WERI-Rb-1 (cell line): ENCODE measurements around the gene MYH7.
A peak's percentile ranks its signal among the peaks of the same experiment; 100 is the strongest.

Experiments
- DNase-seq: peaks from one replicate; pipeline ENCODE4 v3.0.0-alpha.2; 2020
- H3K27ac ChIP-seq: fragments of 250-450 bp; sonication (Bioruptor Pico); 2 replicates; pipeline ENCODE4 v1.5.1; 2020; ENCODE audit warnings: mild to moderate bottlenecking, moderate library complexity
- H3K27me3 ChIP-seq: fragments of 250-450 bp; sonication (Bioruptor Pico); 2 replicates; pipeline ENCODE4 v1.5.1; 2021; ENCODE audit warnings: mild to moderate bottlenecking, low read depth, moderate library complexity; ENCODE audit not compliant: insufficient read depth, severe bottlenecking
- H3K36me3 ChIP-seq: fragments of 250-450 bp; sonication (Bioruptor Pico); 2 replicates; pipeline ENCODE4 v1.5.1; 2020; ENCODE audit warnings: mild to moderate bottlenecking, moderate library complexity
- H3K4me3 ChIP-seq: 2 replicates; pipeline ENCODE4 v1.5.1; 2011; ENCODE audit warnings: low read depth, mild to moderate bottlenecking, control low read depth, low read length
- H3K9me3 ChIP-seq: fragments of 250-450 bp; sonication (Bioruptor Pico); 2 replicates; pipeline ENCODE4 v1.5.1; 2021; ENCODE audit warnings: mild to moderate bottlenecking, moderate library complexity; ENCODE audit not compliant: severe bottlenecking
- CTCF ChIP-seq: IDR thresholded peaks from 2 replicates; pipeline ENCODE4 v1.5.1; 2011; ENCODE audit warnings: low read depth, mild to moderate bottlenecking, control low read depth, inconsistent platforms, low read length

The MYH7 gene

GRCh38 chr14:23478109-23478759 lies 42.8 kb upstream of the MYH7 start:
- H3K9me3 ChIP-seq, result no peaks in the 10 kb centered on the region
- H3K4me3 ChIP-seq, result no peak overlapping the region
- DNase-seq, result peak; percentile 47
- H3K27me3 ChIP-seq, result no peaks in the 10 kb centered on the region
- no peak overlapping the region for H3K27ac ChIP-seq
- peak; percentile 41 for TF ChIP-seq CTCF
- peaks cover 49% of the 10 kb centered on the region for H3K36me3 ChIP-seq

GRCh38 chr14:23470947-23471346 lies 35.5 kb upstream of the MYH7 start:
- Histone ChIP-seq H3K36me3 (peaks cover 49% of the 10 kb centered on the region), H3K27me3 (no peaks in the 10 kb centered on the region), H3K27ac (no peak overlapping the region), H3K4me3 (no peak overlapping the region), H3K9me3 (peaks cover 5% of the 10 kb centered on the region)
- no peak for DNase-seq
- TF ChIP-seq CTCF, result no peak

GRCh38 chr14:23469906-23470403 lies 34.5 kb upstream of the MYH7 start:
- no peaks in the 10 kb centered on the region for H3K27me3 ChIP-seq
- H3K9me3 ChIP-seq, result peaks cover 5% of the 10 kb centered on the region
- peaks cover 39% of the 10 kb centered on the region for H3K36me3 ChIP-seq
- peak overlapping the region; percentile 66 for H3K4me3 ChIP-seq
- H3K27ac ChIP-seq, result peak overlapping the region; percentile 80
- DNase-seq, result no peak
- TF ChIP-seq CTCF, result no peak

DNA sequence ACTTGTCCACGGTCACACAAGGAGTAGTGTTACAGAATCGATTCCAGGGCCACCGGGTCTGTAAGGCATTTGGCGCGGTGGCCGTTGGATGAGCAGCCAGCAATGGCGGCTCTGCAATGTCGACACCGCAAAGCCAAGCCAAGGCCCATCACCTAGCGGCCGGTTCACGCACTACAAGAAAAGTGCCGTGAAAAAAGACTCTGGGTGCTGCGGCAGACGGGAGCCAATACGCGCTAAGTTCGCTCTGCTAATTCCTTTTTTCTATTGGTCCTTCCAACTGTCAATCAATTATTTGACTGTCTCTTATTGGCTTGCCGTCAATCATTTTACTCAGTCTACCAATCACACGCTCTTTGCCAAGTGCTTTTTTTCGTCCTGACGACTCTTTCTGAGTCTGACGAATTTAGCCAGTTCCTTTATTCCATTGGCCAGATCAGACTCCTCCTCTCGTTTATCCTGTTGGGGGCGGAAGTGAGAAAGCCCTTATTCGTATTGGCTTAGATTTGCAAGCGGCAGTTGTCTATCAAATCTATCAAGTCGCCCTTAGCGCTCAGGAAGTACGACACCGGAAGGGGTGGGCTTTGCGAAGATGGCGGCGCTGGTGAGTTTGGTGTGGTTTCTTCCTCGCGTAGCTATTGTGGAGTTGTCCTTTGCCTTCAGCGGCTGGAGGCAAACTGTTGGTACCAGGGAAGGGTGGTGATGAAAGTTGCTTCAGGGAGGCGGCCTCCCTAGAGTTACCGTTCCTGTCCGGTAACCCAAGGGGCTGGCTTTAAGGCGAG lies 33.9 kb upstream of the MYH7 start, which contains the start of gene NGDN:
Gene NGDN (plus strand): TSS at position 577 of the 779 bp plus-strand sequence. CDS start 13 bp downstream, at position 590.
- Histone ChIP-seq H3K9me3 (peaks cover 5% of the 10 kb centered on the region), H3K4me3 (peak within 1 kb of the TSS; percentile 66), H3K36me3 (peaks cover 33% of the 10 kb centered on the region), H3K27me3 (no peaks in the 10 kb centered on the region), H3K27ac (peak within 1 kb of the TSS; percentile 80)
- DNase-seq, result peak; percentile 92
- TF ChIP-seq CTCF, result peak; percentile 78

DNA sequence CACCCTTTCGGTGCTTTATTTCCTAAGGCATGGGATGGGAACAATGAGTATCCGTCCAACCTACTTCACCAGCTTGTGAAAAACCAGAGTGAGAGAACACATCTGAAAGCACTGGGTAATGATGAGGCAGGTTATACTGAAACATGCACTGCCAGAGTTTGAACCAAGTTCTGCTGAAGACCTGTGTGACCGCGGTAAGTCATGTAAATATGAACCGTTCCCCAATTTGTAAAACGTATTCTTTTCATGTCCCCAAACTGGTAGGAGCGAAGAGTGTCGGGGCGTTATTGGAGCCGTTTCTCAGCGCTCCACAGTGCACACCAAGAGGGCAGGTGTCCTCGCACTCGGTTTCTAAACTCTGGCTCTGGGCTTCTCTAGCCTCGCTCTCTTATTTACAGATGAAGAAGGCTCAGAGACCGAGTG lies 33.3 kb upstream of the MYH7 start:
- H3K4me3 ChIP-seq, result peak overlapping the region; percentile 66
- peaks cover 5% of the 10 kb centered on the region for H3K9me3 ChIP-seq
- H3K36me3 ChIP-seq, result peaks cover 29% of the 10 kb centered on the region
- no peak for DNase-seq
- TF ChIP-seq CTCF, result no peak
- H3K27ac ChIP-seq, result peak overlapping the region; percentile 30; the same call in 1 of the 2 replicates
- H3K27me3 ChIP-seq, result no peaks in the 10 kb centered on the region
